Measurements from ENCODE around the gene CSF3.

CSF3 gene

GRCh38 chr17:40026816-40027613 lies 11.8 kb downstream of the CSF3 start:
- no peak overlapping the region for H3K4me3 ChIP-seq (ENCODE audit: low read depth in 1 of 2, low read length in 2 of 2)
- no peaks in the 10 kb centered on the region for H3K27me3 ChIP-seq (ENCODE audit: low read depth, low read length)
- H3K27ac ChIP-seq (ENCODE audit: low read length) = no peak overlapping the region
- peaks cover 0 to 27% of the 10 kb centered on the region in 2 donors for H3K4me1 ChIP-seq (ENCODE audit: control insufficient read depth in 1 of 2, insufficient read depth in 2 of 2, low read length in 2 of 2)
- H3K36me3 ChIP-seq (ENCODE audit: control insufficient read depth in 1 of 2, insufficient read depth in 2 of 2, low read length in 2 of 2) = peaks cover 60 to 62% of the 10 kb centered on the region in 2 donors
- H3K9me3 ChIP-seq (ENCODE audit: control insufficient read depth in 1 of 2, low read length in 2 of 2) = no peaks in the 10 kb centered on the region

DNA sequence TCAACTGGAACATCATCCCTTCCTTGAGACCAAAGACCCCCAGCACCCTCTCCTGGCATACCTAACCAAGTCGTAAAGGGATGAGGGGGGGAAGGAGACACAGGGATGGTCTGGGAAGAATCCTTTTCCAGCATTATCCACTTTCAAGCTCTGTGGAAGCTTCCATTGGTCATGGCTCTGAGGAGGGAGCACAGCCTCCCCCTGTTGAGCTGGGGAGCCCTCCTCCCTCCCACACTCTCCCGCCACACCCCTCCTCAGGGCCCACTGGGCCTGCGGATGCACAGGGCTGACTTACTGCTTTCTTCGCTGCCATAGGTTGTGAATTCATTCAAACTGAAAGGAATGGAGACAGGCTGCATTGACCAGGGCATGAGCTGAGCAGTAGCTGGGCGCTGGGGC lies 12.4 kb downstream of the CSF3 start:
- no peaks in the 10 kb centered on the region for H3K27me3 ChIP-seq (ENCODE audit: low read depth, low read length)
- H3K27ac ChIP-seq (ENCODE audit: low read length) = no peak overlapping the region
- H3K4me1 ChIP-seq (ENCODE audit: control insufficient read depth in 1 of 2, insufficient read depth in 2 of 2, low read length in 2 of 2) = peaks cover 0 to 32% of the 10 kb centered on the region in 2 donors
- H3K36me3 ChIP-seq (ENCODE audit: control insufficient read depth in 1 of 2, insufficient read depth in 2 of 2, low read length in 2 of 2) = peaks cover 60 to 62% of the 10 kb centered on the region in 2 donors
- no peaks in the 10 kb centered on the region for H3K9me3 ChIP-seq (ENCODE audit: control insufficient read depth in 1 of 2, low read length in 2 of 2)
- H3K4me3 ChIP-seq (ENCODE audit: low read depth in 1 of 2, low read length in 2 of 2) = no peak overlapping the region

DNA sequence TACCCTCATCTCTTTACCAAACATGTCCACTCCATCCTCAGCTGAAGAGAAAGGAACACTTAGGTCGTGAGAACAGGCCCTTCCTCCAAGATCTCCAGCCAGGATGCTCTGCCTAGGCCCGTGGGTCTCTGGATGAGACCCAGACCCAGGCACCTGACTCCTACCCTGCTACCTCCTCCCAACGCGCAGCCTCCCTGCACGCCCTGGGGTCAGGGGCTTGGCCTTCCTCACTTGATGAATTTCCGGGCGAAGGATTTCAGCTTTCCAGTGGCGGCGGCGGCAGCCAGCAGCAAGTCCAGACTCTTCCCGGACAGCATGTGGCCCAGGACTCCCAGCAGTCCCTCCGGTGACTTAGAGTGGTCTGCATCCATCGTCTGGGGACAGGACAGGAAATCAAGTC lies 13.4 kb downstream of the CSF3 start:
- peaks cover 65% of the 10 kb centered on the region in 2 donors for H3K36me3 ChIP-seq (ENCODE audit: control insufficient read depth in 1 of 2, insufficient read depth in 2 of 2, low read length in 2 of 2)
- no peaks in the 10 kb centered on the region for H3K9me3 ChIP-seq (ENCODE audit: control insufficient read depth in 1 of 2, low read length in 2 of 2)
- peaks cover 0 to 39% of the 10 kb centered on the region in 2 donors for H3K4me1 ChIP-seq (ENCODE audit: control insufficient read depth in 1 of 2, insufficient read depth in 2 of 2, low read length in 2 of 2)
- no peak overlapping the region for H3K27ac ChIP-seq (ENCODE audit: low read length)
- H3K4me3 ChIP-seq (ENCODE audit: low read depth in 1 of 2, low read length in 2 of 2) = no peak overlapping the region
- no peaks in the 10 kb centered on the region for H3K27me3 ChIP-seq (ENCODE audit: low read depth, low read length)

DNA sequence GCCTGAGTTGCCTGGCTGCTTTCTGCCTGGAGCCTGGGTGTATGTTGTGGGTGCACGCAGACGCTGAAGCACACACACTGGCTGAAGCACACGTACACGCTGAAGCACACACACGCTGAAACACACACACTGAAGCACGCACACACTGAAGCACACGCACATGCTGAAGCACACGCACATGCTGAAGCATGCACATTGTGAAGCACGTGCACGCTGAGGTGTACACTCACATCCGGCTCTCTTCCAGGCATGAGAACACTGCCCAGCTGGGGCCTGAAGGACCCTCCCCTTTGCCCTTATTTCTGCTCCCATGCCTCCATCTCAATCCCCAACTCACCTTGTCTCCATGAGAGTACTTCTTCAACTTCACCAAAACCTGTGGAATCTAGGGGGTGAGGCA lies 16.5 kb downstream of the CSF3 start:
- Histone ChIP-seq H3K4me1 (ENCODE audit: control insufficient read depth in 1 of 2, insufficient read depth in 2 of 2, low read length in 2 of 2) (peaks cover 0 to 38% of the 10 kb centered on the region in 2 donors), H3K27ac (ENCODE audit: low read length) (peak overlapping the region; percentile 54), H3K4me3 (ENCODE audit: low read depth in 1 of 2, low read length in 2 of 2) (no peak overlapping the region), H3K36me3 (ENCODE audit: control insufficient read depth in 1 of 2, insufficient read depth in 2 of 2, low read length in 2 of 2) (peaks cover 53 to 56% of the 10 kb centered on the region in 2 donors), H3K9me3 (ENCODE audit: control insufficient read depth in 1 of 2, low read length in 2 of 2) (no peaks in the 10 kb centered on the region), H3K27me3 (ENCODE audit: low read depth, low read length) (no peaks in the 10 kb centered on the region)

DNA sequence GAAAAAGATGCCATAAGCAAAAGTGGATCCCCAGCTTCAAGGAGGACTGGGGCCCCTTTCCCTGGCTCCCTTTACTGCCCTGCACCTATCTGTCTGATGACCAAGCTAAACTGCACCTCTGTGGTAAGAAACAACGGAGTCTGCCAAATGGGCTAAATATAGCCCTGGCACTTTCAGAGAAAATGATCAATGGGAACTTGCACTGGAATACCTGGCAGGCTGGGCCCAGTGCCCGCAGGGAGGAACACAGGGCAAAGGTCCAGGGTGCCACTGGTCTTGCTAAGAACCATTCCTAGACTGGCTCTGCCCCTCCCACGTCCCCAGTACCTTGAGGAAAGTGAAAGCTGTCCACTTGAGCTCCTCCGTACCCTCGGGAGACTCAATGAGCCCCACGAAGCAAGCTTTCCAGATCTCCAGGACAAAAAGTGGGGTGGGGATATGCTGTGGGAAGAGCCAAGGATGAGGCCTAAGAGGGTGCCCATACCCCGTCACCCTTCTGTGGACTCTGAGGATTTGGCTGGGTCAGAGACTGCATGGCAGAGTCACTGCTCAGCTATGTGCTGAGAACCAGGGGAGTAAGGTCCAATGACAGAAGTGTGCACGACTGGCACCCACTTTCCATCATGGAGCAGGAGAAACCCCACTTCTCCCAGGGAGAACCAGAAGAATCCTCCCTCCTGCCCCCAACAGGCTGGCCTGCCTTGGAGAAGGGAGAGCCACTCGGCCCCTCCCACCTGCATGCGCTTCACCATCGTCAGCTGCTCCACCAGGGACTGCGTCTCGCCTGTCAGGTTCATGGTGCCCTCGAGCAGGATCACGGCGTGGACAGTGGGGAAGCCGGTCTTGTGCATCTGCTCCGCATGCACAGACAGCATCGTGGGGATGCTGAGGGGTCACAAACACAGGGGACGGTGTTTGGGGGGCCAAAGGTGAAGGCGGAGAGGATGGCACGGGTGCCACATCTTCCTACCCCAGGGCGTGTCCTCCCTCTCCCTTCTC lies 17.4 kb downstream of the CSF3 start:
- peak overlapping the region; percentile 79 for H3K27ac ChIP-seq (ENCODE audit: low read length)
- peaks cover 52 to 53% of the 10 kb centered on the region in 2 donors for H3K36me3 ChIP-seq (ENCODE audit: control insufficient read depth in 1 of 2, insufficient read depth in 2 of 2, low read length in 2 of 2)
- no peaks in the 10 kb centered on the region for H3K9me3 ChIP-seq (ENCODE audit: control insufficient read depth in 1 of 2, low read length in 2 of 2)
- peaks cover 0 to 35% of the 10 kb centered on the region in 2 donors for H3K4me1 ChIP-seq (ENCODE audit: control insufficient read depth in 1 of 2, insufficient read depth in 2 of 2, low read length in 2 of 2)
- H3K4me3 ChIP-seq (ENCODE audit: low read depth in 1 of 2, low read length in 2 of 2) = no peak overlapping the region
- H3K27me3 ChIP-seq (ENCODE audit: low read depth, low read length) = no peaks in the 10 kb centered on the region

GRCh38 chr17:40033339-40033738 lies 18.1 kb downstream of the CSF3 start:
- H3K27me3 ChIP-seq (ENCODE audit: low read depth, low read length) = no peaks in the 10 kb centered on the region
- no peak overlapping the region for H3K27ac ChIP-seq (ENCODE audit: low read length)
- no peak overlapping the region for H3K4me3 ChIP-seq (ENCODE audit: low read depth in 1 of 2, low read length in 2 of 2)
- H3K4me1 ChIP-seq (ENCODE audit: control insufficient read depth in 1 of 2, insufficient read depth in 2 of 2, low read length in 2 of 2) = peaks cover 0 to 42% of the 10 kb centered on the region in 2 donors
- peaks cover 47 to 51% of the 10 kb centered on the region in 2 donors for H3K36me3 ChIP-seq (ENCODE audit: control insufficient read depth in 1 of 2, insufficient read depth in 2 of 2, low read length in 2 of 2)
- no peaks in the 10 kb centered on the region for H3K9me3 ChIP-seq (ENCODE audit: control insufficient read depth in 1 of 2, low read length in 2 of 2)

DNA sequence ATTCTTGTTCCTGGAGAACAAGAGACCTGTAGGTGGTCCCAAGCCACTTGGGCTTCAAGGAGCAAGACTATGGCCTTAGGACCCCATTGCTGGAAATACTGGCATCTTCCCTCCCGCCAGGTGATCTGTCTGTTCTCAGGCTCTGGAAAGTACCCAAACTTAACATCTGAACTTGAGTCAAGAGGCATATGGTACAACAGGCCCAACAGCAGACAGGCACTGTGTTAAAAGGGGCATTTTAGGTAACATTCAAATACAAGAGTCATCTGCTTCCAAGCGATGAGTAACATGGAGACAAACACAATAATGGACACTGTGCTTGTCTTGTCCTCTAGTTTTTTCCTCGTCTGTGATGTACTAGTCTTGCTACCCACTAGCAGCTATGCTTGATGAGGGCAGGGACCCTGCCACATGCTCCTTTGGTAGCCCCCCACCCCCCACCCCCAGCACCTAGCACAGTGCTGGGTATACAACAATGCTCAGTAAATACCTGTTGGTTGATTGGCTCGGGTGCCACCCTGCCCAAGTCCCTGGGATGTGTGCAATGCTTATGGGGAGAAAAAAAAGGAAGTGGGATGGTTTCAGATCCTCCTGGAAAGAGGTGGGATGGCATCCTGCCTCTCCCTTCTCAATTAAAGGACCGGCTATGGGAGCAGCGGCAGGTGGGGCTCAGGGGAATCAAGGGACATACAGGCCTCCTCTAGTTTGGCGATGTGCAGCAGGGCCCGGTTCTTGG lies 19.4 kb downstream of the CSF3 start:
- Histone ChIP-seq H3K27me3 (ENCODE audit: low read depth, low read length) (no peaks in the 10 kb centered on the region), H3K27ac (ENCODE audit: low read length) (no peak overlapping the region), H3K4me1 (ENCODE audit: control insufficient read depth in 1 of 2, insufficient read depth in 2 of 2, low read length in 2 of 2) (peaks cover 8 to 45% of the 10 kb centered on the region in 2 donors), H3K9me3 (ENCODE audit: control insufficient read depth in 1 of 2, low read length in 2 of 2) (no peaks in the 10 kb centered on the region), H3K36me3 (ENCODE audit: control insufficient read depth in 1 of 2, insufficient read depth in 2 of 2, low read length in 2 of 2) (peaks cover 35 to 38% of the 10 kb centered on the region in 2 donors), H3K4me3 (ENCODE audit: low read depth in 1 of 2, low read length in 2 of 2) (no peak overlapping the region)

DNA sequence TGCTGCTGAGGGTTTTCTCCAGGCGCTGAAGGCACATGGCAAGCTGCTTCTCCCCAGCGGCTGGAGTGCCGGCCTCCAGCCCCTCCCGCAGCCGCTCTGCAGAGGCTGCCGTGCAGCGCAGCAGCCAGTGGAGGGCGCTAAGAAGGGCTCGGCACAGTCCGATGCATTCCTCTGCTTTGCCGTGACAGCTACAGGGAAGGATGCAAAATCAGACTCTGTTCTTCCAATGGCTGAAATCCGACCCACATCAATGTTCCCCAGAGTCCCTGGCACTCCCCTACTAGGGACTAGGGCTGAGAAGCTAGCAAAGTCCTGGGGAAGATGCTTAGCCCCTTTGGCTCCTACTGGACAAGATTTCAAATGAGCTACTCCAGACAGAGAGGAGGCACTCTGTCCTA lies 19.9 kb downstream of the CSF3 start:
- no peak overlapping the region for H3K27ac ChIP-seq (ENCODE audit: low read length)
- no peak overlapping the region for H3K4me3 ChIP-seq (ENCODE audit: low read depth in 1 of 2, low read length in 2 of 2)
- no peaks in the 10 kb centered on the region for H3K9me3 ChIP-seq (ENCODE audit: control insufficient read depth in 1 of 2, low read length in 2 of 2)
- no peaks in the 10 kb centered on the region for H3K27me3 ChIP-seq (ENCODE audit: low read depth, low read length)
- peaks cover 31 to 36% of the 10 kb centered on the region in 2 donors for H3K36me3 ChIP-seq (ENCODE audit: control insufficient read depth in 1 of 2, insufficient read depth in 2 of 2, low read length in 2 of 2)
- H3K4me1 ChIP-seq (ENCODE audit: control insufficient read depth in 1 of 2, insufficient read depth in 2 of 2, low read length in 2 of 2) = peaks cover 8 to 45% of the 10 kb centered on the region in 2 donors

DNA sequence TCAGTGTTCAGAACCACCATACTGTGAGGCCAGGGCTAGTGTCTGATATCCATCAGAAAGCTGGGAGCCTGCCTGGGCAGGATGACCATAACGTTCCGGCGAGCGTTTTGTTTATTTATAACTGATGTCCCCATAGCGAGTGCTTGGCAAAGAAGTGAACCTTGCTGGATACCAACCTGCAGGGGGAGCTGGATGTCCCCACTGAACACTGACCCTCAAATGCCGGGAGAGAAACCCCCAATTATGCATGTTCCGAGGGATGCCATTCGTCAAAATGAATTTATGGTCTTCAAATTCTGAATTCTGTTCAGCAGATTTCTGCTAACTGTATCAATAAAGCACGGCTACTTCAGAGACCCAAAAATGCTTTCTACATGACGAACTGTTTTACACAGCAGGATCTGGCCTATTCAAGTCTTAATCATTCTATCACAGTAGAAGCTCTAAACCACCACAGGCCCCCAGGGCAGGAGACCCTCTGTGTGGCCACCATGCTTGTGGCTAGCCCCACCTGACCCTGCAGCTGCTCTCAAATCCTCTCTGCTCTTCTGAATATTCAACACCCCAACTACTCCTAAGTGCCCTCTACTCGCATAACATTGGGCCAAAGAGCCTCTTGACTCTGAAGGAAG lies 23.8 kb downstream of the CSF3 start:
- peak overlapping the region; percentile 37 for H3K27ac ChIP-seq (ENCODE audit: low read length)
- H3K4me1 ChIP-seq (ENCODE audit: control insufficient read depth in 1 of 2, insufficient read depth in 2 of 2, low read length in 2 of 2) = peaks cover 8 to 22% of the 10 kb centered on the region in 2 donors
- H3K9me3 ChIP-seq (ENCODE audit: control insufficient read depth in 1 of 2, low read length in 2 of 2) = no peaks in the 10 kb centered on the region
- no peaks in the 10 kb centered on the region for H3K27me3 ChIP-seq (ENCODE audit: low read depth, low read length)
- H3K36me3 ChIP-seq (ENCODE audit: control insufficient read depth in 1 of 2, insufficient read depth in 2 of 2, low read length in 2 of 2) = peaks cover 6 to 12% of the 10 kb centered on the region in 2 donors
- no peak overlapping the region for H3K4me3 ChIP-seq (ENCODE audit: low read depth in 1 of 2, low read length in 2 of 2)

GRCh38 chr17:40041196-40041595 lies 26.0 kb downstream of the CSF3 start:
- H3K9me3 ChIP-seq (ENCODE audit: control insufficient read depth in 1 of 2, low read length in 2 of 2) = no peaks in the 10 kb centered on the region
- H3K27me3 ChIP-seq (ENCODE audit: low read depth, low read length) = no peaks in the 10 kb centered on the region
- H3K4me3 ChIP-seq (ENCODE audit: low read depth in 1 of 2, low read length in 2 of 2) = no peak overlapping the region
- H3K36me3 ChIP-seq (ENCODE audit: control insufficient read depth in 1 of 2, insufficient read depth in 2 of 2, low read length in 2 of 2) = peaks cover 0 to 14% of the 10 kb centered on the region in 2 donors
- no peak overlapping the region for H3K27ac ChIP-seq (ENCODE audit: low read length)
- peaks cover 8 to 10% of the 10 kb centered on the region in 2 donors for H3K4me1 ChIP-seq (ENCODE audit: control insufficient read depth in 1 of 2, insufficient read depth in 2 of 2, low read length in 2 of 2)

All from muscle layer of duodenum (tissue), 2 donors.